Middle frontal gyrus (tissue), 1 donor: ENCODE measurements around the gene CPEB4.

Experiments
- DNase-seq: peaks from one replicate; pipeline ENCODE4 v3.0.0-alpha.2; 2015; ENCODE audit warnings: low spot score; ENCODE audit errors: extremely low spot score

Gene CPEB4

DNA sequence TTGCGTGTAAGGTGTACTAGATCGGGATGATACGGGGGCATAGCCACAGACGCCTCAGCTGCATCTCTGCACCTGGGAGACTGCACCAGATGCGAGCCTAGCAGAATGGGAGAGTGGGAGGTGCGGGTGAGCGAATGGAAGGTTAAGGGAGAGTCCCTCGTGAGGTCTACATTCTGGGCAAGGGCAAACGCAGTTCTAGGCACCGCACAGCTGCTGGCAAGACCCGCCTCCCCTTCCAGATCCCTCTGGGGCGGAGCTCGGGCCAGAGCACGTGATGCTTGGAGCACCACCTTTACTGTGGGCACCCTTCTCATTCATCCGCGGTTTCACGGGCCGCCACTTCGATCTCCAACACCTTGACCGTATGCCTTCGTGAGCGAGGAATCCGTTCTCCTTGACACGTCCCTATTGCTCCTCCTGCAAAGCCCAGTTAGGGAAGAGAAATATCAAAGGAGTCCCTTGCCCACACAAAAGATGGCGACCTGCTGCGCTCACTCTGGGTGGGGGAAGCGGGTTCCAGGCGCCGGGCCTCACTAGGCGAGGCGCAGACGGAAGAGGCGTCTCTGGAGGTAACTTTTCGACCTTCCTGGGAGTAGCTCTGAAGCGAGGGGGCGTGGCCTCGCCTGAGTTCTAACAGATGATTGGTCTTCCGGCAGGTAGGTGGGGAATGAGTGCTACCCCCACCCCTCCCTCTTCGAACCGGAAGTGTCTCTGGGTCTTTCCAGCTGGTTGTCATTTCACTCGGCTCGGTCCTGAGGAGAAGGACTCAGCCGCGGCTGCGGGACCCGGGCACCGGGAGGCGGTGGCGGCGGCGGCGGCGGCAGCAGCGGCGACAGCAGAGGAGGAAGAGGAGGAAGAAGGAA lies at the start of gene CPEB4:
Gene CPEB4, plus strand, starts transcription at position 740 of the 863 bp plus-strand sequence. CDS start 1,385 bp downstream, outside the sequence.
- peak; percentile 99 for DNase-seq

DNA sequence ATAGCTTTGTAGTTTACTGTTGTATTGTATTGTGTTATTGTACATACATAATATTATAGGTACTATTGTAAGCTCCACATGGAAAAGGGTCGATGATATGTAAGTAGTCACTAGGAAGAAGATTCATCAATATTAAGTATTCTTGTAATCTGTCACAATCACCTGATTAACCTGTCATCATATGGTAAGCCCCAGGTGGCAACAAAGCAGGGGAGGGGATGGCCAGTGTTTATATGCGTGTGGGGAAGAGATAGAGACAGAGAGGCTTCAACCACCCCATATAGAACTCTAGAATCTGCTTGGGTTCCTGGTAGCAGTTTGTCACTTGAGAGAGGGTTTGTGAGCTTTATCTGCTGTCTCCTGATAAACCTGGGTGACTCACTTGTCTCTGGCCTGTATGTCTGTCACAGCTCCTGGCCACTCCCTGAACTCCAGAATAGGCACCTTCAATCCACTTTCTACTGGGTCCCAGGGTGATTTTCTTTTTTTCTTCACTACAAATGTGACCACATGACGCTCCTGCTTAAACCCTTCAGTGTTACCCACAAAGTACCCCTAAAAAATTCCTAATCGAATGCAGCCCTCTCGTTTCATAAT lies 48.9 kb upstream of the CPEB4 start:
- no peak for DNase-seq

DNA sequence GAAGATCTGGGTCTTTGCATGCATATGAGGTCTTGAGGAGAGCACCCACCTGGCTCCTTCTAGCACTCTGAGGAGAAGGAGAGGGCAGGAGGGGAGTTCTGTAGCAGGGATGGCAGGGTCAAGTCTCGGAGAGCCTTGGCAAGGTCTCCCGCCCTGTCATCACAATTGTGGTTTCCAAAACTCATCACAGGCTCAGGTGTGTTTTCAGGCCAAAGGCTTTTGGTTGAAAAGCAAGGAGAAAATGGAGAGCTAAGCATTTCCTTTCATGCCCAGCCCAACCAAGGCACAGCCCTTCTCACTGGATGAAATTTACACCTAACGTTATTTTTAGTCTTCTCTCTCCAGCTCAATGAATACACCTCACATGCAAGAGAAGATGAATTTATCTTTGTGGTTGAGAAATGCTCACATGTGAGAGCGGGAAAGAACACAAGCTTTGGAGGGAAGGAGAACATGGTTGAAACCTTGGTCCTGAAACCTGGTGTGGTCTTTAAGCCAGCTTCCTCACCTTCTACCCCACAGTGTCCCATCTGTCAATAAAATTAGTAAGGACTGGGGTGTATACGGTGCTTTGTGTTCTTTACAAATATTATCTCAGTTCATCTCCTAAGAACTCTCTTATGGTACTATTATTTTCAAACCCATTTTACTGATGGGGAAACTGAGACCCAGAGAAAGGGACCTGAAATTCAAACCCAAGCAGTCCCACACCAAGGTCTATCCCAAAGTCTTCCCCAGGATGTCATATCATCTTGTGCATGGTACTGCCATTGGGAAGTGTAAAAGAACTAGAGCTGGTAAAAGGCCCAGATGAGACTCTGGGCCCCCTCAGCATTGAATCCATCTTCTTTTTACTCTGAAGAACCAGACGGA lies 47.8 kb upstream of the CPEB4 start:
- no peak for DNase-seq

DNA sequence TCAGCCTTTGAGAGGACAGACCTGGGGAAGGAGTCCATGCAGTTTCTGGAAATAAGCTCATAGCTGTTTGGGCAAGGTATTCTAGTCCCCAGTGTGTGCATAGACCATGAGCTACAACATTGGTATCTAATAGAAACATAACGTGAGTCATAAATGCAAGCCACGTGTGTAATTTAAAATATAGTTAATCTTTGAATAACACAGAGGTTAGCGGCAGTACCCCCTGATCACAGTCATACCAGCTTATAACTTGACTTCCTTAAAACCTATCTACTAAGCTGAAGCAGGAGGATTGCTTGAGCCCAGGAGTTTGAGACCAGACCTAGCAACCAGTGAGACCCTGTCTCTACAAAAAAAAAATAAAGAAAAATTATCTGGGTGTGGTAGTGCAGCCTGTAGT lies 46.4 kb upstream of the CPEB4 start:
- no peak for DNase-seq

DNA sequence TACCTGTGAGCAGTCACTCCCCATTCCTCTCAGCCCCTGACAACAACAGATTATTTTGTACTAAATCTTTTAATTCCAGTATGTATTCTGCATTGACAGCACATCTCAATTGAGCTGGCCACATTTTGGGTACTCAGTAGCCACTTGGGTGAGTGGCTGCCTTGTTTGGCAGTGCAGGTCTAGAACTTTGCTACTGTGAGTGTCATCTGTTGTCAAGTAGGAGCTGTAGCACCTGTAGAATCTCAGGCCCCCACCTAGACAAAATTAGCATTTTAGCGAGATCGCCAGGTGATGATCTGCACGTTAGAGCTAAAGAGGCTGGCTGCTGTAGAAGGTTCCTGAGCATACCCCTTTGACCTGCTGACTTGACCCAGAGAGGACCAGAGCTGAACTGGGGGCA lies 44.4 kb upstream of the CPEB4 start:
- no peak for DNase-seq

DNA sequence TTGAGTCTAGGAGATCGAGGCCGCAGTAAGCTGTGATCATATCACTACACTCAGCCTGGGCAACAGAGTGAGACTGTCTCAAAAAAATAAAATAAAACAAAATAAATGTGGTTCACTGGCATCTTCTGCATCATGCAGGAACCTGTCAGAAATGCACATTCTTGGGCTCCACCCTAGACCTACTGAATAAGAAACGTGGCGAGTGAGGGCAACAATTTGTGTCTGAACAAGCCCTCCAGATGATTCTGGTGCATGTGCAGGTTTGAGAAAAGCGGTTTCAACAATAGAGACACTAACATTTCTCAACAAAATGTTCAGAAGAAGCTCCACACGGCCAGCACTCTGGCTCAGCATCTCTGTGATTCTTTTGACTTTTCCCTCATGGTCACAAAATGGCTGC lies 42.8 kb upstream of the CPEB4 start:
- no peak for DNase-seq

DNA sequence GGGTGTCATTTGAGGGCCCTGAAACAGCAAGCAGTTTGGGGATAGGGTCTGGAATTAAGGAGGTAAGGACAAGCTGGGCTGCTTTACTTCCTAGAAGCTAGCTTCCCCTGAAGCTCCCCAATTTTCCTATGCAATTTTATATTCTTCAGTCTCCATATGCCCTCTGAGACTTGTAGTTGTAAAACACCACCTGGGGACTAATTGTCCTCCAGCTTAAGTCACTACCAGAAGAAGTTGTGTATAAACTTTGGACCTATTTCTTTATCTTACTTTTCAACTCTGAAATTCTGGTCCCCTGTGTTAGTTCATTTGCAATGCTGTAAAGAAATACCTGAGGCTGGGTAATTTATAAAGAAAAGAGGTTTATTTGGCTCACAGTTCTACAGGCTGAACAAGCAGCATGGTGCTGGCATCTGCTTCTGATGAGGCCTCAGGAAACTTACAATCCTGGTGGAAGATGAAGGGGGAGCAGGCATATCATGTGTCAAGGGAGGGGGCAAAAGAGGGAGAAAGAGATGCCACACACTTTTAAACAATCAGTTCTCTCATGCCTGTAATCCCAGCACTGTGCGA lies 41.1 kb upstream of the CPEB4 start:
- no peak for DNase-seq

DNA sequence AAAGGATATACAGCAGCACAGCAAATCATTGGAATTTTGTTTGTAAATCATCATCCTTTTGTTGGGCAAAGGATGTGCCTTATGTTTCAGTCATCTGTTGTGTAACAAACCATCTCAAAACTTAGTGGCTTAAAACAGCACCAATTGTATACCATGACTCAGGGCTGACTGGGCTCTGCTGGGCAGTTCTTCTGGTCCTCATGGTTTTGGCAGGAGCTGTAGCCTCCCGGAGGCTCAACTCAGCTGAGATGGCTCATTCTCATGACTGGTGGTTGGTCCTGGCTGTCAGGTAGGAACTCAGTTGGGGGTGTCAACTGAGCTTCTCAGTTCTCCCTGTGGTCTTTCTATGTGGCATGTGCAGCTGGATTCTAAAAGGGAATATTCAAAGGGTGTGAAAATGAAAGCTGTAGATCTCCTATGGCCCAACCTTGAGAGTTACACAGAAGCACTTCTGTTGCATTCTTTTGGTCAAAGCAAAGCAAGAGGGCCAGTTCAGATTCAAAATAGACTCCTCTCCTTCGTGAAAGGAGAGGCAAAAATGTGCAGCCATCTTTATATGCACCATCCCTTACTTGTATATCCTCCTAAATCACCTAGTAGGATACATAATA lies 39.1 kb upstream of the CPEB4 start:
- no peak for DNase-seq

DNA sequence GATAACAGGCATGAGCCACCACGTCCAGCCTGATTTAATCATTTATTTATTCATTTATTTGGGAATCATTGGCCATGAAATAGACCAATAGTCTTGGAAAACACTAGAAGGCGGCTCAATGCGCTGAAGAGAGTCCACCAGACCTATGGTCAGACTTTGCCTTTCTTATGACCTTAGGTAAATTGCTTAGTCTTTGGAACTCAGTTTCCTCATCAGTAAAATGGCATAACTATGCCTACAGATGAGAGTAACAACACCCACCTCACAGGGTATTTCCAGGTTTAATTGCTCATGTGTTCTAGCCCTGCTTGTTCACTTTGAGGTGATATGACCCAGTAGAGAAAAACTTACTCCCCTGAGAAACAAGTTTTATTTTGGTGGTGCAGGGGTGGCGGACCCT lies 38.2 kb upstream of the CPEB4 start:
- DNase-seq: no peak

DNA sequence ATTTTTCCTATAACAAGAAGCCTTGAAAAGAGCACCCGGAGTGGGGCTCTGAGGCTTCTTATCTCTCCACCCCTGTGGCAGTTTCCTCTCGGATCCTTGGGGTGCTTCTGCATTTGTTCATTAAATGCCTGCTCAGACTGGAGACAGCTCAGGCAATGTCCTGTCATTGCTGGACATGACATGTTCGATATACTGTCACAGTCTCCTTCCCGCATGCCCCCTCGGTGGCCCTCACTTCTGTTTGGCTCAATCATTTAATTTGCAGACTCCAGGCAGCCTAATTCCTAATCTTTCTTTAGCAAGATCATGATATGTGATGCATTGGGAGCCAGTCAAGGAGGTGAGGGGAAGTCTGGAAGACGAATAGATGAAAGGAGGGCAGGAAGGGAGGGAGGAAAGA lies 37.5 kb upstream of the CPEB4 start:
- DNase-seq: no peak

DNA sequence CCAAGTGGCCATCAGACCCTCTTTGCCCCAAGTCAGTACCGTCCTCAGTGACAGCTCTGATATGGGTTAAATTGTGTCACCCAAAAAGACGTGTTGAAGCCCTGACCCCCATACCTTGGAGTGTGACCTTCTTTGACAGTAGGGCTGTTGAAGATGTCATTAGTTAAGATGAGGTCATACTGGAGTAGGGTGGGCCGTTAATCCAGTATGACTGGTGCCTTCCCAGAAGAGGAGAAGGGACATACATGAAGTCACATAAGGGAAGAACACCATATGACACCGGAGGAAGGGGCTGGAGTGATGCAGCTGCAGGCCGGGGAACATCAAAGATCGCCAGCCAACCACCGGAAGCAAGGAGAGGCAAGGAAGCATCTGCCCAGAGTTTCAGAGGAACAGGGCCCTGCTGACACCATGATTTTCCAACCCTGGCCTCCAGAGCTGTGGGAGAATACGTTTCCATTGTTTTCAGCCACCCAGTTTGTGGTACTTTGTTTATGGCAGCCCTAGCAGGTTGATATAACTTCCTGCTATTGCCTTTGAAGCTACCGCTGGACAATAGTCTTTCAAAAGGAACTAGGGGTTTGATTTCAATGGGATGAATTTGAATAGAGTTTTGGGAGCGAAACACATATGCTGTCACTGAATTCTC lies 36.4 kb upstream of the CPEB4 start:
- no peak for DNase-seq

DNA sequence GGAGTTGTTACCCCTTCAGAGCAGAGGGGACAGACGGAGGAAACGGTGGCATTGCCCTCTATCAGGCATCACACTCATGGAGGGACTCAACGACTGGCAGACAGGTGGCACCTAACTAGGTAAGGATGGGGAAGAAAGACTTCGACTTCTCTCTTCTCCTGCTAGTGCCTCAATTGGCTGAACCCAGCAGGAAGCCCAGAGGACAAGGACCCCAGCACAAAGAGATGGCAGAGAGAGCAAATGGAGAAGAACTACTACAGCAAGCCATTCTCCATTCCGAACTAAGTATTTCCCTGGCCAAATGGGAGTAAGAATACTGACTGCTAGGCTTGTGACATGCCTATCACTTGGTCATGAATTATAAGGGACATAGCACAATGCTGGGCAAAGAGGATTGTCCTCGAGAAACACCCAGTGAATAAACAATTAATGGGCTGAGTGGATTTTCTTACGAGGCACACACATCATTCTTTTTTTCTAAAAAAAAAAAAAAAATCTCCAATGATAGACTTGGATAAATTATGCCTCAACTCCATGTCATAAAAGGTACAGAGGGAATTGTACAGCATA lies 35.3 kb upstream of the CPEB4 start:
- DNase-seq: no peak

DNA sequence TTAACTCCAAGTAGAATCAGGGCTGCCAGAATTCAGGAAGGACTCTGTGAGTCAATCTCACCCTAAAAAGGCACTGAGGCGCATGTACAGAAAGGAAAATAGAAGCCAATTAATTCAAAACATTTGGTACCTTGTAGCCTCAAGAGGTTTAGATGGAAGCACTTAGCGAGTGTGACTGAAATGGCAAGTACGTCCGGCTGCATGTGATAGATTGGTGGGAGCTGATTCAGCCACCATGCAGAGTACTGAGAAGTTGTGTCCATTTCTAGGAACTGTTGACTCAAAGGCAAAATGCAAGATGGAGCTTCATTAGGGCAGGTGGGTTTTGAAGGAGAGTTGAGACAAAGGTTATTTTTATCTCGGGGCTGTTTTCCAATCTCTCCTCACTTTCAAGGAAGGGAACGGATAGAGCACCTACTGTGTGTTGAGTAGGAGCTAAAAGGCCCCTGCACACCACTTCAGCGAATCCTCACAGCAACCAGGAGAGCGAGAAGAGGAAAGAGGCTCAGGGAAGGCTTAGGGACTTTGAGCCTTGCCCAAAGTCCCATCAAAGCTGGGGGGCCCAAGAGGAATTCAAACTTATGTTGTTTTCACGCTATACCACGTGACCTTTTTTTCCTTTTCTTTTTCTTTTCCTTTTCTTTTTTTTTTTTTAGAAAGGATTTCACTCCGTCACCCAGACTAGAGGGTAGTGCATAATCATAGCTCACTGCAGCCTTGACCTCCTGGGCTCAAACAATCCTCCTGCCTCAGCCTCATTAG lies 34.6 kb upstream of the CPEB4 start:
- no peak for DNase-seq

DNA sequence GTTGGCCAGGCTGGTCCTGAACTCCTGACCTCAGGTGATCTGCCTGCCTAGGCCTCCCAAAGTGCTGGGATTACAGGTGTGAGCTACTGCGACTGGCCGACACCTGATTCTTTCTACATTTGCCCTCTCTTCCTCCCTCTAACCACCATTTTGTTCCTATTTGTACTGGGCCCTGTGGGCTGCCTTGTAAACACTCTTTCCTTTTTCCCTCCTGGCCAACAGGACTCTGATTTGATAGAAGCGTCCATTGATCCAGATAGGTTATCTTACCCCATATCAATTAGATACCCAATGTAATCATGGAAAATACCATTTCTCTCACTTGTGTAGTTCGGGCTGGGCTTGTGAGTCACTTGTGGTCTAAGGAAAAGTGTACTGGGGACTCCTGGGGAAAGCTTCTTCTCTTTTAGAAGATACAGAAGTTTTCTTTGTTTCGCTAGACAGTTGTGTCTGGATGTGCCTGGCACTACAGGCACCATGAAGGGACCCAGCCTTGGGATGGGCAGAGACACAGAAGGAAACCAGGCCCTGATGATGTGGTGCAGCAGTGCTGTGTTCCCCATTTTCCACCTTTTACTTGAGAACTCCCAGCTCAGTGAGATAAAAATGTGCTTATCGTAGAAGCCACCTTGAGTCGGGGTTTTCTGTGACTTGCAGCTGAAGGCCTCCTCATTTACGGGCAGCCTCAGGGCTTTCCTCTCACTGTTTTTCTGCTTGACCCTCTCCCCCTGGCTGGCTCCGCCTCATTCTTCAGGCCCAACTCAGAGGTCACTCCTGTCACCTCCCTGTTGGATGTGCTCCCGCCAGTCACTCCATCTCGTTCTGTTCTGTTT lies 32.8 kb upstream of the CPEB4 start:
- no peak for DNase-seq

DNA sequence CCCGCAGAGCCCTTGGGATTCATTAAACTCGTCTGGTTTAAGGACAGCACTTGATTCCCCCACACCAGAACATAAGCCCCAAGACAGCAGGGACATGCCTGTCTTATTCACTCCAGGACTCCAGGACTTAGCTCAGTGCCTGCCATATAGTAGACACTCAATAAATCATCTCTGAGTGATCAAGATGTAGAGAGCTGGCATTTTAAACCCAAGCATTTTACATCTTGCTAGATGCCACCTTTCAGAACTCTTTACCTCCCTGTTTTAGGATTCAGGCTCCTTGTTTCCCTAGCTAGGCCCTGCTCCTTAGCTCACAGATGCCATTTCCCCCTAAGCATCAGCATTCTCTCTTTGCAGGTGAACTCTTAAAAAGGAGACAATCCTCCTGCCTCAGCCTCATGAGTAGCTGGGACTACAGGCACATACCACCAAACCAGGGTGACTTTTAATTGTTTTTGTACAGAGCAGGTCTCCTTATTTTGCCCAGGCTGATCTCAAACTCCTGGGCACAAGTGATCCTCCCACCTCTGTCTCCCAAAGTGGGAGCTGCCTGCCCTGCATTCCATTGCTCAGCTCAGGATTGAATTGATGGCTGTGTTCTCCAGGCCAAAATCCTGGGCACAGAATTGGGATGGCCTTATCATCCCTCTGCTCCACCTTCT lies 32.0 kb upstream of the CPEB4 start:
- no peak for DNase-seq

DNA sequence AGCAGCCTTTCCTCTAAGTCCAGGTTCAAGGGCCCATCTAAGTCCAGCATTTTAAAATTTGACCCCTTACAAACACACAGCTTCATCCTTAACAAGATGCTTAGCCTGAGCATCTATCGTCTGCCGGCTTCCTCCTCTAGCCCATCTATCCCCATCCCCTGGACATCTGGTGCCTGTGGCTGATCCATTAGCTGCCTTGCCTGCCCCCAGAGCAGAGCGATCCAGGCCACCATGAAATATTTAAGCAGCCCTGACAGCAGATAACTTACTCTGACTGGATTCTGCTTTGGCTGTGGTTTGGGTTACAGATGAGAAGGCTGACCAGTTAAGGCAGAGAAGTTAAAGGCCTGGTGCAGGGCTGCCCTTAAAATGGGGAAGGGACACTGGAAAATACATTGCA lies 30.9 kb upstream of the CPEB4 start:
- DNase-seq: no peak

DNA sequence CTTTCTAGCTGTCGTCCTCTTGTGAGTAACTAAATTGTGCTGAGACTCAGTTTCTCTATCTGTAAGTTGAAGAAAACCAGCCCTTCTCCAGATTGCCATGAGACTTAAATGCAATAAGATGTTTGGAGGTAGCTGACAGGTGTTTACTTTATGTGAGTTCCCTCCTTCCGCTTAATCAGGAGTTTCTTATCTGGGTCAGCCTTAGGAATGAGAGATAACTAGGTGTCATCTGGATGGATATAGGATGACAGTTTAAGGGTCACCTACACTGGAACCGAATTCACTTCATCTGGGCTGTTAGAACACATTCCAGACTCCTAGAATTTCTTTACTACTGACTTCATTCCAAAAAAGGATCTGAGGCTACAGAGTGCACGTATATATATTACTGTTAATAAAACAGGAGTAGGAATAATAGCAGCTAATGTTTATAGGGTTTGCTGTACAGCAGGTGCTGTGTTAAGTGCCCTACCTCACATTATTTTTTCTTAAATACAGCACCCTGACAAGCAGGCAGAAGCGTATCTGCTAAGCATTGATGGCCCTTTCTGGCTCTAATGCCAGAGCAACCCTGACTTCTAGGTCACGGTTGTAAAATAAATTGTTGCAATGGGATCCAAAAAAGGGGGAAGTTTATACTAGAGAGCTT lies 30.0 kb upstream of the CPEB4 start:
- no peak for DNase-seq
